HG03103 (cell line): ENCODE measurements around the gene DDI2.
"Not testable (repeated sequence)": the region's sequence is repeated elsewhere in the genome, so short reads cannot be mapped to it uniquely, and the experiment has no call there.

ENCODE experiments used
- ATAC-seq: cut with Tn5 transposase; IDR thresholded peaks from one replicate; pipeline ENCODE4 v1.9.1; 2021; ENCODE audit warnings: low read depth; ENCODE audit not compliant: unreplicated experiment

The DDI2 gene

GRCh38 chr1:15617173-15618076 lies at the start of gene DDI2:
Gene DDI2, plus strand, starts transcription at chr1:15617458. Its CDS starts 213 bp downstream, at chr1:15617671.
- ATAC-seq = peak; percentile 51

DNA sequence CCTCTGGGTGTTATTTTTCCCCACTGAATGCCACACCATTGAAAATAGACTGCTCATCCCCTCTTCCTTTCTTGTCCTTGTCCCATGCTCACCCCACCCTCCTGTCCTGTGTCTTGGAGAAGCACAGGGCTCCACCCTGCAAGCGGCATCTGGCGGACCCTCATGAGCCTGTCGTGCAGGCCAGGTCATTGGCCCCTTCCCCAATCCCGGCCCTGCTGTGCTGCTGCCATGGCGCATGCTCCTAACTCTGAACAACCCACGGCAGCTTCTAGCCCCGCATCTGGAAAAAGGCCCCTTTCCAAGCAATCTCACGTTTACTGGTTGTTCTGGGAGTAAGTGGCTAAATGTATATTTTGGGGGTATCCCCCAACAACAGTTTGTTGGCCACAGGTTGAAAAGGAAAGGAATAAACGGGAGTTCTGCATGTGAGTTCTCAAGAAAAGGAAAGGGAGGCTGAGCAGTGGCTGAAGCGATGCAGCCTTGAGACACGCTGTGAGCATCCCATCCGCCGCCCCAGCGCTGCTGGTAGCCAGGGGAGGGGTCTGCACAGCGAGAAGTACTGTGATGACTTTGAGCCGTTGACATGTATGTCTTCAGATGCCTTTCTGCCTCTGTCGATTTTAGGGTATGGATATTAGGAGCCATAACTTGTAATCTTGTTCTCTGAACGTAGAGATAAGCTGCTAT lies 48.7 kb upstream of the DDI2 start:
- no peak for ATAC-seq

DNA sequence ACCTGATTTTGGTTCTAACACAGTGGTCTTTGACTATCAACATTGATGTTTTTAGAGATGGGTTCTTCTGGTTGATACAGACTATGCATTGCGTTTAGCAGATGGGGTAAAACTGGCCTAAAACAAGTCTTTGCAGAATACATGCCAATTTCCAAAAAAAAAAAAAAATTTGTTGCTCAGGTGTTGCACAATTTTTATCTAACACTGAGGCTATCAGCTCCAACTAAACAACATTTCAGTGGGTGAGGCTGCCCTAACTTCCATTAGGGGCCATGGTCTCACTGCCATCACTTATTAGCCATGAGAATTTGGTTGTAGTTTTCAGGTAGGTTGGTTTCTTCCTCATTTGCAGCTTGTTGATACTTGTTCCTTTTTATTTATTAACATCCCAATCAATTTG lies 46.4 kb upstream of the DDI2 start:
- no peak for ATAC-seq

GRCh38 chr1:15571266-15571665 lies 46.0 kb upstream of the DDI2 start:
- no peak for ATAC-seq

DNA sequence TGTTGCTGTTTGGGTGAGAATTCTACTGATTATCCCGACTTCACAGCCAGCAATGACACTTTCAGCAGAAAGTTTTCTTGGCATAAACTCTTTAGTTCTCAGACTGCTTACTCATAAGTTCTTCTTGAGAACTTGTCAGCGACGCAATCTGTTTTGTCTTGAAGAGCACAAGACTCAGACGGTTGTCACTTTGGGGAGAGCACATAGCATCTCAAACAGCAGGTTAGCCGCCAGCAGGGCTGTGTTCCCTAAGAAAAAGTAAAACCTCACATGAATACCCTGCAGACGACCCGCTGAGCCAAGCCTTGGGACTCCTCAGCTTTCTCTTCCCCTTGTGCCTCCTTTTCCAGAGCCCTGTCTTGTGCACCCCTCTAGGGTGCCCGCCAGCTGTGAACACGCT lies 43.8 kb upstream of the DDI2 start:
- ATAC-seq = no peak

- ATAC-seq = no peak
Measured at GRCh38 chr1:15574741-15575140, 42.5 kb upstream of the DDI2 start.

DNA sequence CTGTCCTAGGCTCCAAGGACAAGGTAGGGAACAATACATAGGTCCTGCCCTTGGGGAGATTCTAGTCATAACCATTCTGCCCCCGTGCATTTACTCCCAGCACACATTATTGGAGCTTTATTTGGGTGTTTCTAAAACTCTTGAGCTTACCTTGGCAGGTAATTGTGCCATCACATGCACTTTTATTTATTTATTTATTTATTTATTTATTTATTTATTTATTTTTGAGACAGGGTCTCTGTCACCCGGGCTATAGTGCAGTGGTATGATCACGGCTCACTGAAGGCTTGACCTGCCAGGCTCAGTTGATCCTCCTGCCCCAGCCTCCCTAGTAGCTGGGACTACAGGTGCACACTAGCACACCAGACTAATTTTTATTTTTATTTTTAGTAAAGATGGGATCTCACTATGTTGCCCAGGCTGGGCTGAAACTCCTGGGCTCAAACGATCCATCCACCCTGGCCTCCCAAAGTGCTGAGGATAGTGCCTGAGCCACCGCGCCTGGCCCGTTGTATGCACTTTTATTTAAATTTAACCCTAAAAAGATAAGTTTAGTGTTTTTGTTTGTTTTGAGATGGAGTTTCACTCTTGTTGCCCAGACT lies 41.6 kb upstream of the DDI2 start:
- no peak for ATAC-seq

GRCh38 chr1:15577691-15578090 lies 39.6 kb upstream of the DDI2 start:
- ATAC-seq = no peak

DNA sequence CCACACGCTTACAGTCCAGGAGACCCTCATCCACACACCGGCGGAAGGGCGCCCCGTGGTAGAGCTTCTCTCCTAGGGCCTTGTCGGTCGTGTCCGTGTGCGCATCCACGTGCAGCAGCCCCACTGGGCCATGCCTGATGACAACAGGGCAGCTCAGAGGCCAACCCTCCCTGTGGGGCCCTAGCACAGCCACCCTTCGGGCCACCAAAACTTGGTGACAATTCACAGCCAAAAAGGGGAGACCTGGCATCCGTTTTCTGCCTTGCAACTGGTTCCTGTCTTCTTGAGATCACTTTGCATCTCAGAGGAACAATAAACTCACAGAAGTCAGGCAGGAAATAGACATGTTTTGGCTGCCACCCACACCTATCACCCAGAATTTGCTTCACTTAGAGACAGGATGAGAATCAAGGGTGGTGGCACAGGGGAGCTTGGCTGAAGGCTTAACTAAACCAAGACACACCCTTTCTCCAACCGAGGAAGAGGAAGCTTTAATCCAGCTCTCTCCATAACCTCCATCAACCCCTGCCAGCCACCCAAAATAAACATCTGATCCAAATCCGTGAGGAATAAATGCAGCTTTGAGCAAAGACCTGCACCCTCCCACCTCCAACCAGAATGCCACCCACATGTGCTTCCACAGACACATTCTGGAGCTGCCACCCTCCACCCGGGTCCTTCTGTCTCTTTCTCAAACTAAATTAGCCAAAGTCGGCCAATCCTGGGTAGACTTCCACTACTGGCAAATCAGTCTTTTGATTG lies 38.2 kb upstream of the DDI2 start:
- ATAC-seq = no peak

DNA sequence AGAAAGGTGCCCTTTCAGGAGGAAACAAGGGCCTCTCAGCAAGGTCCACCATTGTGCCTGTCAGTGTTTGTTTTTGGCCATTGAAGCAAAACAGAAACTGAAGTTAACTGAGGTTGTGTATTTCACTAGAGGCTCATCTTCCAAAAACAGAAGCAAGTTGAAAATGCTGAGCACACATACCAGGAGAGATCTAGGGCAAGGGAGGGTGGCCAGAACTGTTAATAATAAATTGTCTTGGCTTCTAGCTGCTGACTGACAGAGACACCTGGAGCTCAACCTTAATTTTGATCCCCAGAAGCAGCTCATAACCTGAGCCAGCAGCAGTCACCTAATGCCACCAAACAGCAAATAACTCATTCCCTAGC lies 37.6 kb upstream of the DDI2 start:
- ATAC-seq = no peak

DNA sequence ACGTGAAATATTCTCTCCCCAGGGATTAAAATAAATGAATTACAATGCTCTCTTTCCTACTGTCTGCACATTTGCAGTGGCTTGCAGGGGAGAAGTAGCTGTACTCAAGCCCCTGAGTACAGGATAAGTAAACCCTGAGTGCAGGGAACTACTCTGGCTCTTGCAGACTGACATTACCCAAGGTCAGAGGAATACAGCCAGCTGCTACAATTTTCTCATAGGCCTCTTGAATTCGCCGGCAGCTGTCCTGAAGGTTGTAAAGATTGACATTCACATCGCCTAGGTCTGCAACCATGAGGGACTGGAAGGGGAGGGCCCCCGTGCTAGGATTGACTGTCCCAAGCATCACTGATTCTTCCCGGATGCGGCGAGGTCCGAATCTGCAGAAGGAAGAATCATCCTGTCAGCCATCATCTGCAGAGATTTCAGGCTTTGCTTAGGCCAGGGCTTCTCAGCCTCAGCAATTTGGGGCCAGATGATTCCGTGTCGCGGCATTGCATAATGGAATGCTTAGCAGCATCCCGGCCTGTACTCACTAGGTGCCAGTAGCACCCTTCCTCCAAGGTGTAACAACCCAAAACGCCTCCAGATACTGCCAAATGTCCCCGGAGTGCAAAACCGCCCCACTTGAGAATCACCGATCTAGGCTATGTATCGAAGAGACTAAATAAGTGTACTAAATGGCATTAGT lies 34.1 kb upstream of the DDI2 start:
- ATAC-seq = no peak

GRCh38 chr1:15584489-15585363 lies 32.5 kb upstream of the DDI2 start, which contains the start of gene AGMAT:
Gene AGMAT, minus strand, starts transcription at chr1:15585051. Its CDS starts 84 bp downstream, at chr1:15584967.
- ATAC-seq = peak; percentile 59

- ATAC-seq = no peak
Measured at GRCh38 chr1:15592285-15592684, 25.0 kb upstream of the DDI2 start.

DNA sequence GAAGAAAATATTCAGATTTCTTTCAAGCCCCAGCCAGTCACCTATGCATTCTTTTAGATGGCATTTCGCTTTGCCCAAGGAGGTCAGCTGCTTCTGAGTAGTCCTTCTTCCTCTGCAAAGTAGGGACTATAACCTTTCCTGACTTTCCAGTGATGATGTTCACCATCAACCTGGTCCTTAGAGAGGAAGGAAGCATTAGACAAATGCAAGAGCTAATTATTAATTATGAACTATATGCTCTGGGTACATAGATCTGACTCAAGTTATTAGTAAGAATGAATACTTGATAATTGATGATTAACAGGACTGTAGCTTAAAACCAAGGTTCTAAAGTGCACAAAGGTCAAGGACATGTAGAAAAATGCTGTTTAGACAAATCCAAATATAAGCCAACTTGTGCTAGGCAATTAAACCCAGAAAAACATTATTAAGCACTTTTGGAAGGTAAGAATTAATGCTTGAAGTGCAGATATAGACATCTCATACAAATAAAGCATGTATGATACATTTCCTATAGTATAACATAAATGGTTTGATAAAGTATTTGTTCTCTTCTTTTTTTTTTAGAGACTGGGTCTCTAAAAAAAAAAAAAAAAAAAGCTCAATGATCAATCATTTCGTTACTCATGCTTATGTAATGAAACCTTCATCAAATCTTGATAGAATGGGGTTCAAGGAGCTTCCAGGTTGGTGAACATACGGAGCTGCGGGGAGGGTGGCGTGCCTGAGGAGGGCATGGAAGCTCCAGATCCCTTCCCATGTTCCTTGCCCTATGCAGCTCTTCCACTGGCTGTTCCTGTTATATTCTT lies 21.2 kb upstream of the DDI2 start:
- ATAC-seq = no peak

- no peak for ATAC-seq
Measured at GRCh38 chr1:15598436-15598835, 18.8 kb upstream of the DDI2 start.

- peak; percentile 87 for ATAC-seq
Measured at GRCh38 chr1:15603050-15603965, 13.9 kb upstream of the DDI2 start.

GRCh38 chr1:15603966-15604282 lies 13.3 kb upstream of the DDI2 start:
- ATAC-seq = not testable (repeated sequence)
